ENCODE measurements around the gene TMED9. TPM values are rescaled to one million over a fixed set of nuclear protein-coding genes. Genes with fewer than 3 reads are reported as not detected.

TMED9 gene
- total RNA-seq, 1 donor from 2014 or later = 175 TPM

- Histone ChIP-seq H3K27me3 (ENCODE audit: control insufficient read depth, insufficient read depth, low read length) (no peaks in the 10 kb centered on the region), H3K36me3 (ENCODE audit: control insufficient read depth, insufficient read depth, low read length) (peaks cover 1% of the 10 kb centered on the region), H3K4me3 (ENCODE audit: low read depth, low read length) (no peak overlapping the region)
- DNase-seq (ENCODE audit: low read depth) = no peak
- TF ChIP-seq CTCF (IDR thresholded peaks at IDR 0.05; ENCODE audit: insufficient read depth, low read length, poor library complexity, severe bottlenecking) = no peak
Measured at GRCh38 chr5:177595991-177596774, 4.2 kb downstream of the TMED9 start.

GRCh38 chr5:177596775-177597238 lies 4.8 kb downstream of the TMED9 start:
- no peak for TF ChIP-seq CTCF (IDR thresholded peaks at IDR 0.05; ENCODE audit: insufficient read depth, low read length, poor library complexity, severe bottlenecking)
- no peak overlapping the region for H3K4me3 ChIP-seq (ENCODE audit: low read depth, low read length)
- no peaks in the 10 kb centered on the region for H3K27me3 ChIP-seq (ENCODE audit: control insufficient read depth, insufficient read depth, low read length)
- DNase-seq (ENCODE audit: low read depth) = no peak
- peaks cover 1% of the 10 kb centered on the region for H3K36me3 ChIP-seq (ENCODE audit: control insufficient read depth, insufficient read depth, low read length)

GRCh38 chr5:177598477-177598876 lies 6.5 kb downstream of the TMED9 start:
- Histone ChIP-seq H3K27me3 (ENCODE audit: control insufficient read depth, insufficient read depth, low read length) (no peaks in the 10 kb centered on the region), H3K36me3 (ENCODE audit: control insufficient read depth, insufficient read depth, low read length) (peaks cover 1% of the 10 kb centered on the region), H3K4me3 (ENCODE audit: low read depth, low read length) (no peak overlapping the region)
- DNase-seq (ENCODE audit: low read depth) = no peak
- no peak for TF ChIP-seq CTCF (IDR thresholded peaks at IDR 0.05; ENCODE audit: insufficient read depth, low read length, poor library complexity, severe bottlenecking)

- Histone ChIP-seq H3K4me3 (ENCODE audit: low read depth, low read length) (peak within 1 kb of the TSS; percentile 69), H3K27me3 (ENCODE audit: control insufficient read depth, insufficient read depth, low read length) (no peaks in the 10 kb centered on the region), H3K36me3 (ENCODE audit: control insufficient read depth, insufficient read depth, low read length) (peaks cover 1% of the 10 kb centered on the region)
- no peak for TF ChIP-seq CTCF (IDR thresholded peaks at IDR 0.05; ENCODE audit: insufficient read depth, low read length, poor library complexity, severe bottlenecking)
- DNase-seq (ENCODE audit: low read depth) = no peak
Measured at GRCh38 chr5:177599731-177600507, 7.9 kb downstream of the TMED9 start, which contains the start of gene B4GALT7. TSS of gene B4GALT7 (plus strand) at chr5:177600132. CDS start at chr5:177600211, 79 bp downstream.

- DNase-seq (ENCODE audit: low read depth) = no peak
- Histone ChIP-seq H3K36me3 (ENCODE audit: control insufficient read depth, insufficient read depth, low read length) (peaks cover 1% of the 10 kb centered on the region), H3K4me3 (ENCODE audit: low read depth, low read length) (peak overlapping the region; percentile 69), H3K27me3 (ENCODE audit: control insufficient read depth, insufficient read depth, low read length) (no peaks in the 10 kb centered on the region)
- no peak for TF ChIP-seq CTCF (IDR thresholded peaks at IDR 0.05; ENCODE audit: insufficient read depth, low read length, poor library complexity, severe bottlenecking)
Measured at GRCh38 chr5:177600508-177601018, 8.6 kb downstream of the TMED9 start.

Data from kidney epithelial cell (primary cell).